ENCODE results near the gene PPP2R5A.

PPP2R5A gene

GRCh38 chr1:212242288-212242984 is 42.8 kb upstream of the PPP2R5A start:
- TF ChIP-seq, protein P1, sequence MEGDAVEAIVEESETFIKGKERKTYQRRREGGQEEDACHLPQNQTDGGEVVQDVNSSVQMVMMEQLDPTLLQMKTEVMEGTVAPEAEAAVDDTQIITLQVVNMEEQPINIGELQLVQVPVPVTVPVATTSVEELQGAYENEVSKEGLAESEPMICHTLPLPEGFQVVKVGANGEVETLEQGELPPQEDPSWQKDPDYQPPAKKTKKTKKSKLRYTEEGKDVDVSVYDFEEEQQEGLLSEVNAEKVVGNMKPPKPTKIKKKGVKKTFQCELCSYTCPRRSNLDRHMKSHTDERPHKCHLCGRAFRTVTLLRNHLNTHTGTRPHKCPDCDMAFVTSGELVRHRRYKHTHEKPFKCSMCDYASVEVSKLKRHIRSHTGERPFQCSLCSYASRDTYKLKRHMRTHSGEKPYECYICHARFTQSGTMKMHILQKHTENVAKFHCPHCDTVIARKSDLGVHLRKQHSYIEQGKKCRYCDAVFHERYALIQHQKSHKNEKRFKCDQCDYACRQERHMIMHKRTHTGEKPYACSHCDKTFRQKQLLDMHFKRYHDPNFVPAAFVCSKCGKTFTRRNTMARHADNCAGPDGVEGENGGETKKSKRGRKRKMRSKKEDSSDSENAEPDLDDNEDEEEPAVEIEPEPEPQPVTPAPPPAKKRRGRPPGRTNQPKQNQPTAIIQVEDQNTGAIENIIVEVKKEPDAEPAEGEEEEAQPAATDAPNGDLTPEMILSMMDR (conservative IDR thresholded peaks at IDR 0.05): no peak

DNA sequence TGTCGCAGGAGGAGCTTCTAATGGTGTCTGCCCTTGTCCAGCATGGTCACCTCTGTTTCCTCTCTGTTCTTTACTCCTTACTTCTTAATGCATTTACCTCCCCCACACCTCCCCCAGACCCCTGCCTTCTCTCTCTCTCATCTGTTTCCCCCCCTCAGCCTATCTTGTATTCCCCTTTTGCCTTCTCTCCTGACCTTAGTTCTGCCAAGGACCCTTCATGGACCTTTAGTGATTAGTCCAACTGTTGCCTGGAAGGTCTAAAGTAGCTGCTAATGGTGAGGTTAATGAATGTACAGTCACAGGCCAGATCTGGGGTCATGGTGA is 42.3 kb upstream of the PPP2R5A start:
- H3K27ac ChIP-seq: no peak overlapping the region
- TF ChIP-seq, protein P1 (conservative IDR thresholded peaks at IDR 0.05): no peak

More at GRCh38 chr1:212242288-212242984, 42.8 kb upstream of the PPP2R5A start:
- H3K27ac ChIP-seq: no peak overlapping the region

DNA sequence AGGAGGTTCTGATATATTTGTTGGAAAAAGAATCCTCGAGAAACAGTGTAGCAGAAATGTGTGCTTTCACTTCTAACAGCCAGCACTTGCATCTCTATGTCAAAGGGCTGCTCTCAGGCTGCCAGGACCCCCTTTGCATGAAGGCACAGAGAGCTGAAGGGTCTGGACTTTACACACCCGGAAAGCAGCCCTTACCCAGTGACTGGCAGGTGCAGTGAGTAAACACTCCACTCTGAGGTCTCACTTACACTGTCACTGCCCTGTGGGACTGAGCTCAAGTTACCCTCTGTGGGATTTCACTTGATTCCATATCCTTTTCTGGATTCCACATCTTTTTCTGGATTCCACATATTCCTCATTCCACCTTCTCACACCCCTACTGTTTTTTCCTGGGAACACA is 40.8 kb upstream of the PPP2R5A start:
- H3K27ac ChIP-seq: no peak overlapping the region
- TF ChIP-seq, protein P1 (conservative IDR thresholded peaks at IDR 0.05): no peak

DNA sequence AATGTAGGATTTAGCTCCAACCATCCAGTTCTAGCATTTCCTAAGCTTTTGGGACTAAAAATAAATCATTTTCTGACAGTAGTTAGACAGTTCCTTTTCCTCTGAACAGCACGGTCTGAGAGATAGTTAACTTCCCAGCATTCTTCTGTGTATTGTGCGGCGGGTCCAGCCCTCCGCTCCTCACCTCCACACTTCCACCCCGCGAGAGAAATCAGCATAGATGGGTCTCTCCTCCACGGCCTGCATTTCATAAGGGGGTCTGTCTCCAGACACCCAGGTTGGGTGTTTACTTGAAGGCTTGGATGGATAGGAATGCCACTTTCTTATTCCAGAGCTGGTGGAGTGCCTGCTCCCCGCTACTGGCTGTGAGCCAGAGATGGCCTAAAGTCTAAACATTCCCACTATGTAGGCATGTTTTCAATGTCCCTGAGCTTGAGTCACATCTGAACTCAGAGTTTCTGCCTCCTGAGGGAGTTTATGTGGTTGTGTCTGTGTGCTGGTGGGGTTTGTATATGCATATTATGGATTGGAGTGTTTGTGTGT is 38.0 kb upstream of the PPP2R5A start:
- no peak overlapping the region for H3K27ac ChIP-seq
- TF ChIP-seq, protein P1 (conservative IDR thresholded peaks at IDR 0.05): no peak

GRCh38 chr1:212247988-212248387 is 37.2 kb upstream of the PPP2R5A start:
- H3K27ac ChIP-seq: no peak overlapping the region
- TF ChIP-seq, protein P1 (conservative IDR thresholded peaks at IDR 0.05): no peak

DNA sequence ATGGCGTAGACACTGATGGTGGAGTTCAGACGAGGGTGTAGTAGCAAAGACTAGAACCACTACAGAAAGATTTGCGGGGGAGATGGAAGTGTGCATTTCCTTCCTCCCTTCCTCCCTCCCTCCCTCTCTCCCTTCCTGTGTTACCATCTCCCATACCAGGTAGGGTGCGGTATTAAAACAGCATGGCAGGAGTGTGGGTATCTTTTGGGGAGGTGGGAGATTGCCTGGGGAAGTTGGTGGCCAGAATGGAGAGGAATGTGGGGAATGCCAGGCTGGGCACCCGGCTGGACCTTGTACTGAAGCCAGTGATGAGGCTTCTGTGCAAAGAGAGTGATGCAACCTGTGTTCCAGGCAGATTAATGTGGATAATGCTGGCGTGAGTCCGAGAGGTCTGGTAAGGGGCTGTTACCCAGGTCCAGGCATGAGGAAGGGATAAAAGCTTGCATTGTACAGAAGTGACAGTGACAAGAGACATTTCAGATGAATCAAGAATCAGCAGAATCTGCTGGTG is 30.3 kb upstream of the PPP2R5A start:
- no peak overlapping the region for H3K27ac ChIP-seq
- TF ChIP-seq, protein P1 (conservative IDR thresholded peaks at IDR 0.05): no peak

DNA sequence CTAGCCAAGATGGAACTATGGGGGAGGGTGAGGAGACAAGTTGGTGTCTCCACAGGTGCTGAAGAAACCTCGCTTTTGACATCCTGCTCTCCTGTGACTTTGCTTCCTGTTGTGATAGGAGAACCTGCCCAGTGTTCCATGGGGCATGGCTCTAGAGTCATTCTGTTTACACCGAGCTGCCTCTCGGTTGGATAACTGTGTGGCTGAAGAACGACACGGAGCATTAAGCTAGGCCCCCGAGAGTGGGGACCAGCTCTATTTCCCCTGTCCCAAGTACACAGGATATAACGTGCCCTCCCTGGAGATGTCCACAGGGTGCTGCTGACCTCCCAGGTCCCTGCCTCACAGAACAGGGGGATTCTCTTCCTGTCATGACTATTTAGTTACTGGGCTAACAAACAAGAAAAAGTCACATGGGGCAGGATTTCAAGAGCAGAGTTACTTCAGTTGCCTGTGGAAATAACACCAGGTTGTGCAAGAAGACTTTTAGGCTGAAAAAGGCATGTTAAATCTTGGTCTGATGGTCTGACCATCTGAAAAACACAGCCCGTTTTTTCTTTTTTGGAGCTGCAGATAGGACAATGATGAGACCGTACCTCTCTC is 29.4 kb upstream of the PPP2R5A start:
- TF ChIP-seq, protein P1 (conservative IDR thresholded peaks at IDR 0.05): no peak
- H3K27ac ChIP-seq: no peak overlapping the region

Data from VCaP (cell line).